ENCODE measurements around the gene PIWIL4.

- TF ChIP-seq, protein P1, sequence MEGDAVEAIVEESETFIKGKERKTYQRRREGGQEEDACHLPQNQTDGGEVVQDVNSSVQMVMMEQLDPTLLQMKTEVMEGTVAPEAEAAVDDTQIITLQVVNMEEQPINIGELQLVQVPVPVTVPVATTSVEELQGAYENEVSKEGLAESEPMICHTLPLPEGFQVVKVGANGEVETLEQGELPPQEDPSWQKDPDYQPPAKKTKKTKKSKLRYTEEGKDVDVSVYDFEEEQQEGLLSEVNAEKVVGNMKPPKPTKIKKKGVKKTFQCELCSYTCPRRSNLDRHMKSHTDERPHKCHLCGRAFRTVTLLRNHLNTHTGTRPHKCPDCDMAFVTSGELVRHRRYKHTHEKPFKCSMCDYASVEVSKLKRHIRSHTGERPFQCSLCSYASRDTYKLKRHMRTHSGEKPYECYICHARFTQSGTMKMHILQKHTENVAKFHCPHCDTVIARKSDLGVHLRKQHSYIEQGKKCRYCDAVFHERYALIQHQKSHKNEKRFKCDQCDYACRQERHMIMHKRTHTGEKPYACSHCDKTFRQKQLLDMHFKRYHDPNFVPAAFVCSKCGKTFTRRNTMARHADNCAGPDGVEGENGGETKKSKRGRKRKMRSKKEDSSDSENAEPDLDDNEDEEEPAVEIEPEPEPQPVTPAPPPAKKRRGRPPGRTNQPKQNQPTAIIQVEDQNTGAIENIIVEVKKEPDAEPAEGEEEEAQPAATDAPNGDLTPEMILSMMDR (IDR thresholded peaks at IDR 0.05 in 8 of 11, conservative IDR thresholded peaks at IDR 0.05 in 3 of 11): no peak
- no peak for TF ChIP-seq POLR2AphosphoS5 (IDR thresholded peaks at IDR 0.05)
Observed at GRCh38 chr11:94558932-94559331, 8.2 kb upstream of the PIWIL4 start.

All from spleen (tissue), 7 donors.